IMR-90 (cell line): ENCODE results near the gene CACNA2D3. TPM values are rescaled to one million over a fixed set of nuclear protein-coding genes. Genes with fewer than 3 reads are reported as not detected.

Experiments used
- ATAC-seq: fragments of 200-7000 bp; cut with Tn5 transposase; 2 replicates; pipeline ENCODE4 v1.9.1; 2020; ENCODE audit warnings: low read depth, mild to moderate bottlenecking, moderate library complexity
- BruUV-seq: library from RNA; stranded (reverse); fragments of 400-500 nt; replicated peaks from 2 replicates; lab custom pipeline; 2021; lab: Mats Ljungman, UMichigan
- CTCF ChIA-PET: fragments of 300-600 bp; formaldehyde crosslinking; extraction: SDS; loops from one replicate; lab custom pipeline; 2021; ENCODE audit warnings: antibody characterized with exemption; lab: Yijun Ruan, JAX
- POLR2A ChIA-PET: fragments of 300-600 bp; sonication (Branson Sonifier 250); formaldehyde crosslinking; loops from one replicate; lab custom pipeline; 2022; ENCODE audit warnings: antibody characterized with exemption; ENCODE audit not compliant: unreplicated experiment; lab: Charles Lee
- DNase-seq: peaks from one replicate; pipeline ENCODE4 v3.0.0; 2013
- H2AFZ ChIP-seq: replicated peaks from 2 replicates; pipeline ENCODE3; 2013; ENCODE audit warnings: low read length, mild to moderate bottlenecking; ENCODE audit not compliant: poor library complexity
- H2AK5ac ChIP-seq: 2 replicates; pipeline ENCODE4 v1.6.1; 2013; ENCODE audit warnings: low read depth, low read length, inconsistent platforms
- H2AK9ac ChIP-seq: replicated peaks from 2 replicates; pipeline ENCODE3; 2013; ENCODE audit warnings: mild to moderate bottlenecking, low read depth, low read length, moderate library complexity; ENCODE audit not compliant: poor library complexity
- H2BK120ac ChIP-seq: 2 replicates; pipeline ENCODE4 v1.6.1; 2013; ENCODE audit warnings: low read depth, low read length, inconsistent platforms
- H2BK15ac ChIP-seq: 3 replicates; pipeline ENCODE4 v1.6.1; 2013; ENCODE audit warnings: low read depth, low read length, inconsistent platforms
- H2BK20ac ChIP-seq: 2 replicates; pipeline ENCODE4 v1.6.1; 2013; ENCODE audit warnings: low read depth, mild to moderate bottlenecking, inconsistent platforms, low read length, moderate library complexity
- H2BK5ac ChIP-seq: 2 replicates; pipeline ENCODE4 v1.6.1; 2013; ENCODE audit warnings: mild to moderate bottlenecking, low read depth, low read length, inconsistent platforms; ENCODE audit not compliant: poor library complexity, severe bottlenecking
- H3K14ac ChIP-seq: replicated peaks from 2 replicates; pipeline ENCODE4 v1.6.1; 2013; ENCODE audit warnings: low read depth, low read length, inconsistent platforms
- H3K18ac ChIP-seq: 2 replicates; pipeline ENCODE4 v1.6.1; 2013; ENCODE audit warnings: low read depth, low read length, control low read depth
- H3K23ac ChIP-seq: 2 replicates; pipeline ENCODE4 v1.6.1; 2013; ENCODE audit warnings: low read depth, low read length, inconsistent platforms
- H3K27ac ChIP-seq: 2 replicates; pipeline ENCODE4 v1.5.1; 2013; ENCODE audit warnings: mild to moderate bottlenecking, control low read depth, low read length; ENCODE audit not compliant: insufficient read depth
- H3K27me3 ChIP-seq: 2 replicates; pipeline ENCODE4 v1.6.1; 2013; ENCODE audit warnings: low read length; ENCODE audit not compliant: control insufficient read depth, insufficient read depth
- H3K36me3 ChIP-seq: 2 replicates; pipeline ENCODE4 v1.6.1; 2013; ENCODE audit warnings: low read length, mixed read lengths; ENCODE audit not compliant: control insufficient read depth, insufficient read depth
- H3K4ac ChIP-seq: 2 replicates; pipeline ENCODE4 v1.6.1; 2013; ENCODE audit warnings: low read depth, low read length, inconsistent platforms
- H3K4me1 ChIP-seq: 2 replicates; pipeline ENCODE4 v1.6.1; 2013; ENCODE audit warnings: low read length, mixed read lengths; ENCODE audit not compliant: control insufficient read depth, insufficient read depth
- H3K4me2 ChIP-seq: 2 replicates; pipeline ENCODE4 v1.6.1; 2013; ENCODE audit warnings: low read depth, mild to moderate bottlenecking, control low read depth, low read length, moderate library complexity
- H3K4me3 ChIP-seq: 2 replicates; pipeline ENCODE4 v1.5.1; 2013; ENCODE audit warnings: low read depth, mild to moderate bottlenecking, control low read depth, low read length, moderate library complexity; ENCODE audit not compliant: insufficient read depth
- H3K56ac ChIP-seq: 2 replicates; pipeline ENCODE4 v1.6.1; 2013; ENCODE audit warnings: low read length, inconsistent platforms; ENCODE audit not compliant: insufficient read depth; ENCODE audit errors: extremely low read depth
- H3K79me1 ChIP-seq, 2 experiments: 2 replicates each; pipeline ENCODE4 v1.6.1; 2013; ENCODE audit warnings: low read length in 2 of 2, inconsistent platforms in 1 of 2, low read depth in 1 of 2
- H3K9ac ChIP-seq: 2 replicates; pipeline ENCODE4 v1.6.1; 2013; ENCODE audit warnings: low read depth, low read length, control low read depth
- H3K9me1 ChIP-seq: 2 replicates; pipeline ENCODE4 v1.6.1; 2013; ENCODE audit warnings: low read length, inconsistent platforms; ENCODE audit not compliant: insufficient read depth
- H3K9me3 ChIP-seq: 2 replicates; pipeline ENCODE4 v1.6.1; 2013; ENCODE audit warnings: low read length; ENCODE audit not compliant: control insufficient read depth, insufficient read depth
- H4K20me1 ChIP-seq: 2 replicates; pipeline ENCODE4 v1.6.1; 2013; ENCODE audit warnings: low read length, inconsistent platforms; ENCODE audit not compliant: insufficient read depth
- H4K5ac ChIP-seq: 2 replicates; pipeline ENCODE4 v1.6.1; 2013; ENCODE audit warnings: mild to moderate bottlenecking, low read depth, low read length, control low read depth
- H4K8ac ChIP-seq, 2 experiments: 2 replicates each; pipeline ENCODE4 v1.6.1; 2013; ENCODE audit warnings: low read depth in 2 of 2, low read length in 2 of 2, control low read depth in 1 of 2, inconsistent platforms in 1 of 2
- H4K91ac ChIP-seq: 2 replicates; pipeline ENCODE4 v1.6.1; 2013; ENCODE audit warnings: low read depth, low read length, inconsistent platforms; ENCODE audit not compliant: insufficient read depth
- MAFK ChIP-seq: IDR thresholded peaks from 2 replicates; pipeline ENCODE4 v1.6.1; 2012; ENCODE audit warnings: low read depth, low read length, improper control_type of control experiment
- NFE2L2 ChIP-seq: fragments of 150-350 bp; IDR thresholded peaks from 2 replicates; pipeline ENCODE4 v1.6.1; 2016; ENCODE audit warnings: low read depth, mild to moderate bottlenecking, low read length
- WGBS, 2 experiments: methylation state at CpG; one replicate each; pipeline versions ENCODE4 v1.1.5 to v1.1.7; 2013; ENCODE audit warnings: missing lambda C conversion rate in 2 of 2; ENCODE audit not compliant: insufficient read length in 1 of 2; ENCODE audit errors: extremely low coverage in 2 of 2; 5-methylcytosine and 5-hydroxymethylcytosine counted together
- dilution Hi-C: fragments of 300-500 bp; cut with HindIII; formaldehyde crosslinking; loops from one replicate; pipeline ENCODE4 v1.14.3; 2018; ENCODE audit warnings: low sequenced_read_pairs; ENCODE audit not compliant: unreplicated experiment
- in situ Hi-C: fragments of 300-500 bp; cut with MboI; formaldehyde crosslinking; loops from 3 replicates; pipeline ENCODE4 v1.14.3; 2019; ENCODE audit warnings: low sequenced_read_pairs, inconsistent platforms, mixed read lengths
- intact Hi-C: fragments of 100-400 bp; cut with micrococcal nuclease; formaldehyde crosslinking; loops from 2 replicates; pipeline ENCODE4 v1.10.0; 2022
- polyA plus RNA-seq, 3 experiments: library from polyadenylated mRNA; depleted of rRNA; stranded (reverse); fragments of >200 nt; gene quantifications; 2 replicates each; pipeline ENCODE4 v1.2.3, GENCODE V29; 2012; ENCODE audit warnings: low replicate concordance in 1 of 3
- total RNA-seq: library from RNA; depleted of rRNA; stranded (reverse); fragments of >200 nt; gene quantifications from 2 replicates; pipeline ENCODE4 v1.2.3, GENCODE V29; 2012
- TF ChIP-seq, protein P1 (sequence below): conservative IDR thresholded peaks from 2 replicates; pipeline ENCODE4 v1.5.1; 2012; ENCODE audit warnings: mild to moderate bottlenecking, low read depth, low read length, improper control_type of control experiment

The CACNA2D3 gene
- total and polyA plus RNA-seq, 2 of the 4 experiments (the other 2 are of a cell fraction), result 0.36 to 0.41 TPM

DNA sequence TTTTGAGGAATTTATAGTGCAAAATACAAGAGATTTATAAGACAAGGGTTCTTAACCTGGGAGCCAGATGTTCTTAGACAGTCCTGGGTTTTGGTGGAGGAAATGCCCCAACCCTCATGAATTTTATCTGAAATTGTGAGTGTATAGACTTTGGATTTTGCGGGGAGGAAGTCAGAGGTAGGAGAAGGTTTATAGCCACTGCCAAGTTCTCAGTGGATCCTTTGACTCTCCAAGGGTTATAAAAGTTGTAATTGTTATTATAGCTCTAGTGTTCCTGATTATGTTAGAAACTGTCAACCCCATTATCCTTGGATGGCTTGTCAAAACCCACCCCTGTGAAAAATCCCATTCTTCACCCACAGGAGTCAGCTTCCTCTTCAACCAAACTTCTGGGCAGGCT, 621.9 kb downstream of the CACNA2D3 start:
- dilution Hi-C loops, result no loop called here
- Histone ChIP-seq H2BK15ac (no peak overlapping the region), H3K27me3 (peaks cover 4% of the 10 kb centered on the region), H2AFZ (no peak overlapping the region), H3K56ac (no peak overlapping the region), H4K5ac (no peak overlapping the region), H3K4me3 (no peak overlapping the region), H2BK5ac (no peak overlapping the region), H3K9me1 (no peaks in the 10 kb centered on the region), H3K4ac (no peak overlapping the region), H3K27ac (no peak overlapping the region), H4K8ac (no peak overlapping the region), H4K91ac (no peak overlapping the region), H3K36me3 (no peaks in the 10 kb centered on the region), H3K9me3 (no peaks in the 10 kb centered on the region), H3K23ac (no peak overlapping the region), H3K18ac (no peak overlapping the region), H3K4me2 (no peak overlapping the region), H3K4me1 (0 out of 2 replicates have a peak, but pooled peaks cover 1% of the 10 kb centered on the region), H2AK5ac (no peak overlapping the region), H4K20me1 (no peaks in the 10 kb centered on the region), H2BK20ac (no peak overlapping the region), H2AK9ac (no peak overlapping the region), H3K9ac (no peak overlapping the region), H3K79me1 (no peaks in the 10 kb centered on the region), H2BK120ac (no peak overlapping the region), H3K14ac (no peak overlapping the region)
- ATAC-seq (no peak), DNase-seq (no peak)
- intact Hi-C loops, result no loop called here
- TF ChIP-seq, protein P1, sequence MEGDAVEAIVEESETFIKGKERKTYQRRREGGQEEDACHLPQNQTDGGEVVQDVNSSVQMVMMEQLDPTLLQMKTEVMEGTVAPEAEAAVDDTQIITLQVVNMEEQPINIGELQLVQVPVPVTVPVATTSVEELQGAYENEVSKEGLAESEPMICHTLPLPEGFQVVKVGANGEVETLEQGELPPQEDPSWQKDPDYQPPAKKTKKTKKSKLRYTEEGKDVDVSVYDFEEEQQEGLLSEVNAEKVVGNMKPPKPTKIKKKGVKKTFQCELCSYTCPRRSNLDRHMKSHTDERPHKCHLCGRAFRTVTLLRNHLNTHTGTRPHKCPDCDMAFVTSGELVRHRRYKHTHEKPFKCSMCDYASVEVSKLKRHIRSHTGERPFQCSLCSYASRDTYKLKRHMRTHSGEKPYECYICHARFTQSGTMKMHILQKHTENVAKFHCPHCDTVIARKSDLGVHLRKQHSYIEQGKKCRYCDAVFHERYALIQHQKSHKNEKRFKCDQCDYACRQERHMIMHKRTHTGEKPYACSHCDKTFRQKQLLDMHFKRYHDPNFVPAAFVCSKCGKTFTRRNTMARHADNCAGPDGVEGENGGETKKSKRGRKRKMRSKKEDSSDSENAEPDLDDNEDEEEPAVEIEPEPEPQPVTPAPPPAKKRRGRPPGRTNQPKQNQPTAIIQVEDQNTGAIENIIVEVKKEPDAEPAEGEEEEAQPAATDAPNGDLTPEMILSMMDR, result no peak
- TF ChIP-seq NFE2L2, result no peak
- TF ChIP-seq MAFK, result no peak
- no TSS peak for BruUV-seq
- in situ Hi-C loops, result no loop called here
- WGBS, 2 experiments, result no CpG with 5 or more reads among the region's 1 CpG
- ChIA-PET POLR2A (no interaction called here), CTCF (no interaction called here)
